Activated CD8-positive, alpha-beta memory T cell treated with anti-CD3 and anti-CD28 coated beads, Interleukin-2, amount 50 U/mL, for 48 hours (primary cell): ENCODE results near the gene FOXP1.

ENCODE experiments used
- DNase-seq: peaks from one replicate; pipeline ENCODE4 v3.0.0-alpha.2; 2020

FOXP1 gene

GRCh38 chr3:71191031-71191482 lies 392.5 kb downstream of the FOXP1 start:
- DNase-seq = no peak

- DNase-seq = no peak
Measured at GRCh38 chr3:71189480-71189879, 394.0 kb downstream of the FOXP1 start.

GRCh38 chr3:71187715-71188114 lies 395.8 kb downstream of the FOXP1 start:
- no peak for DNase-seq

GRCh38 chr3:71186801-71187200 lies 396.7 kb downstream of the FOXP1 start:
- DNase-seq = no peak

GRCh38 chr3:71185733-71186455 lies 397.6 kb downstream of the FOXP1 start:
- no peak for DNase-seq

GRCh38 chr3:71184252-71184651 lies 399.3 kb downstream of the FOXP1 start:
- DNase-seq = no peak

GRCh38 chr3:71183549-71183948 lies 400.0 kb downstream of the FOXP1 start:
- no peak for DNase-seq

GRCh38 chr3:71180524-71180923 lies 403.0 kb downstream of the FOXP1 start:
- no peak for DNase-seq

- no peak for DNase-seq
Measured at GRCh38 chr3:71177375-71177774, 406.2 kb downstream of the FOXP1 start.

- no peak for DNase-seq
Measured at GRCh38 chr3:71176366-71176765, 407.2 kb downstream of the FOXP1 start.

GRCh38 chr3:71175691-71176365 lies 407.7 kb downstream of the FOXP1 start:
- DNase-seq = no peak

- DNase-seq = no peak
Measured at GRCh38 chr3:71172951-71173350, 410.6 kb downstream of the FOXP1 start.

GRCh38 chr3:71172189-71172588 lies 411.3 kb downstream of the FOXP1 start:
- no peak for DNase-seq

GRCh38 chr3:71171247-71171646 lies 412.3 kb downstream of the FOXP1 start:
- no peak for DNase-seq

GRCh38 chr3:71168880-71169411 lies 414.6 kb downstream of the FOXP1 start:
- no peak for DNase-seq

GRCh38 chr3:71168121-71168721 lies 415.3 kb downstream of the FOXP1 start:
- no peak for DNase-seq

GRCh38 chr3:71166339-71167240 lies 416.9 kb downstream of the FOXP1 start:
- no peak for DNase-seq

GRCh38 chr3:71164881-71165280 lies 418.6 kb downstream of the FOXP1 start:
- DNase-seq = no peak

- DNase-seq = no peak
Measured at GRCh38 chr3:71163198-71163918, 420.2 kb downstream of the FOXP1 start.

- no peak for DNase-seq
Measured at GRCh38 chr3:71162221-71162620, 421.3 kb downstream of the FOXP1 start.

- no peak for DNase-seq
Measured at GRCh38 chr3:71160785-71161546, 422.6 kb downstream of the FOXP1 start.
